NOMO-1 (cell line): Measurements from ENCODE around the gene FAM168A.
A peak's percentile ranks its signal among the peaks of the same experiment; 100 is the strongest.

Source experiments
- DNase-seq, 2 experiments: peaks; one replicate each; lab custom pipeline; 2025; ENCODE audit not compliant: unreplicated experiment in 2 of 2; lab: John Stamatoyannopoulos, UW

Gene FAM168A

GRCh38 chr11:73393479-73394415, 204.2 kb downstream of the FAM168A start:
- DNase-seq: peak; percentile 60 to 61

GRCh38 chr11:73393011-73393380, 204.9 kb downstream of the FAM168A start:
- DNase-seq: no peak

- no peak for DNase-seq
Observed at GRCh38 chr11:73392108-73393010, 205.6 kb downstream of the FAM168A start.

GRCh38 chr11:73391665-73392064, 206.2 kb downstream of the FAM168A start:
- no peak for DNase-seq

GRCh38 chr11:73390601-73391565, 207.0 kb downstream of the FAM168A start:
- DNase-seq: no peak

GRCh38 chr11:73389916-73390315, 208.0 kb downstream of the FAM168A start:
- DNase-seq: no peak

GRCh38 chr11:73389134-73389525, 208.8 kb downstream of the FAM168A start:
- no peak for DNase-seq

GRCh38 chr11:73388265-73389133, 209.4 kb downstream of the FAM168A start:
- DNase-seq: peak; percentile 52 to 76

- no peak for DNase-seq
Observed at GRCh38 chr11:73387594-73388264, 210.2 kb downstream of the FAM168A start.

- no peak for DNase-seq
Observed at GRCh38 chr11:73386546-73386945, 211.4 kb downstream of the FAM168A start.

- DNase-seq: peak; percentile 83 to 93
Observed at GRCh38 chr11:73386016-73386415, 211.9 kb downstream of the FAM168A start.

- DNase-seq: peak; percentile 93 to 97
Observed at GRCh38 chr11:73384872-73385689, 212.8 kb downstream of the FAM168A start.

GRCh38 chr11:73384531-73384871, 213.4 kb downstream of the FAM168A start:
- no peak for DNase-seq

GRCh38 chr11:73384125-73384441, 213.8 kb downstream of the FAM168A start:
- DNase-seq: no peak

- DNase-seq: no peak
Observed at GRCh38 chr11:73383249-73384124, 214.4 kb downstream of the FAM168A start.

GRCh38 chr11:73382747-73383146, 215.2 kb downstream of the FAM168A start:
- no peak for DNase-seq

GRCh38 chr11:73382183-73382582, 215.7 kb downstream of the FAM168A start:
- DNase-seq: no peak
